HepG2 (cell line): Measurements from ENCODE around the gene FOLR1. TPM values are rescaled to one million over a fixed set of nuclear protein-coding genes. Genes with fewer than 3 reads are reported as not detected.

Experiments
- ATAC-seq: fragments of 200-7000 bp; cut with Tn5 transposase; 3 replicates; pipeline ENCODE4 v1.9.1; 2020; ENCODE audit warnings: mild to moderate bottlenecking, moderate library complexity
- BruUV-seq: library from RNA; stranded (reverse); fragments of 400-500 nt; replicated peaks from 2 replicates; lab custom pipeline; 2021; lab: Mats Ljungman, UMichigan
- CTCF ChIA-PET: fragments of 300-600 bp; formaldehyde crosslinking; extraction: SDS; loops from one replicate; lab custom pipeline; 2021; ENCODE audit warnings: low total read pairs, inconsistent platforms, low intra/inter-chr PET ratio; lab: Yijun Ruan, JAX
- POLR2A ChIA-PET: fragments of 350-600 bp; sonication (Branson Sonifier 250); formaldehyde crosslinking; loops from one replicate; lab custom pipeline; 2020; ENCODE audit warnings: antibody characterized with exemption, inconsistent platforms; lab: Yijun Ruan, JAX
- DNase-seq: peaks from one replicate; pipeline ENCODE4 v3.0.0-alpha.2; 2015; ENCODE audit warnings: low spot score
- FAIRE-seq: peaks from 3 replicates; lab custom pipeline; 2011; peaks lifted over from hg19 to GRCh38; lab: Jason Lieb, UNC
- H2AFZ ChIP-seq: one replicate; pipeline ENCODE4 v1.6.1; 2011; ENCODE audit warnings: low read length, inconsistent platforms
- H3K27ac ChIP-seq: fragments of 300-600 bp; 3 replicates; pipeline ENCODE4 v1.8.0; 2011; ENCODE audit warnings: mixed run types, mild to moderate bottlenecking, mixed read lengths, low read length, inconsistent platforms; ENCODE audit not compliant: insufficient read depth; ENCODE audit errors: extremely low read length
- H3K27me3 ChIP-seq, 2 experiments: fragments of 200-600 bp in 1 of 2; 2 replicates in 1 of 2; 3 replicates in 1 of 2; pipeline versions ENCODE4 v1.6.0 to v1.8.0; 2011; ENCODE audit warnings: low read length in 2 of 2, mild to moderate bottlenecking in 2 of 2, moderate library complexity in 2 of 2, inconsistent platforms in 1 of 2; ENCODE audit not compliant: insufficient read depth in 2 of 2, control insufficient read depth in 1 of 2
- H3K36me3 ChIP-seq, 2 experiments: fragments of 200-600 bp in 1 of 2; replicated peaks in 1 of 2; 2 replicates in 1 of 2; 3 replicates in 1 of 2; pipeline versions ENCODE4 v1.5.1 to v1.8.0; 2011; ENCODE audit warnings: low read length in 2 of 2, inconsistent platforms in 1 of 2; ENCODE audit not compliant: insufficient read depth in 2 of 2, control insufficient read depth in 1 of 2
- H3K4me1 ChIP-seq: 2 replicates; pipeline ENCODE4 v1.5.1; 2012; ENCODE audit warnings: low read length, inconsistent platforms; ENCODE audit not compliant: insufficient read depth
- H3K4me2 ChIP-seq: 2 replicates; pipeline ENCODE4 v1.6.0; 2011; ENCODE audit warnings: low read depth, low read length, inconsistent platforms
- H3K4me3 ChIP-seq, 3 experiments: fragments of 200-600 bp in 1 of 3; sonication (generic), shearing (Covaris generic) in 1 of 3; replicated peaks in 1 of 3; 2 replicates each; pipeline ENCODE4 v1.5.1; 2011 to 2016; ENCODE audit warnings: low read length in 3 of 3, inconsistent platforms in 2 of 3, low read depth in 2 of 3, mild to moderate bottlenecking in 2 of 3, control low read depth in 1 of 3, mixed read lengths in 1 of 3; ENCODE audit not compliant: insufficient read depth in 1 of 3
- H3K79me2 ChIP-seq: one replicate; pipeline ENCODE4 v1.6.1; 2011; ENCODE audit warnings: low read length, inconsistent platforms; ENCODE audit not compliant: insufficient read depth
- H3K9ac ChIP-seq: 2 replicates; pipeline ENCODE4 v1.6.0; 2011; ENCODE audit warnings: mild to moderate bottlenecking, low read depth, low read length, inconsistent platforms; ENCODE audit not compliant: insufficient read depth
- H3K9me3 ChIP-seq: 2 replicates; pipeline ENCODE4 v1.5.1; 2012; ENCODE audit warnings: mild to moderate bottlenecking, low read length
- H4K20me1 ChIP-seq: 2 replicates; pipeline ENCODE4 v1.6.0; 2011; ENCODE audit warnings: inconsistent platforms, mild to moderate bottlenecking, low read length, moderate library complexity; ENCODE audit not compliant: insufficient read depth
- AHR ChIP-seq: IDR thresholded peaks from 2 replicates; pipeline ENCODE4 v1.6.1; 2018; ENCODE audit warnings: missing genetic modification reagents, missing compliant biosample characterization
- ARHGAP35 ChIP-seq: sonication (generic); formaldehyde crosslinking; IDR thresholded peaks from 2 replicates; pipeline ENCODE4 v1.9.0; 2022; ENCODE audit warnings: mild to moderate bottlenecking, inconsistent platforms, moderate library complexity, missing genetic modification reagents, borderline replicate concordance
- HDAC1 ChIP-seq: sonication (generic); formaldehyde crosslinking; IDR thresholded peaks from 2 replicates; pipeline ENCODE4 v1.5.1; 2020; ENCODE audit warnings: mild to moderate bottlenecking, missing genetic modification reagents
- MATR3 ChIP-seq: sonication (generic); formaldehyde crosslinking; IDR thresholded peaks from 2 replicates; pipeline ENCODE4 v1.4.0; 2020; ENCODE audit warnings: missing genetic modification reagents
- POLR2A ChIP-seq, 2 experiments: IDR thresholded peaks; 2 replicates each; pipeline ENCODE4 v1.6.1; 2011; ENCODE audit warnings: low read depth in 2 of 2, low read length in 2 of 2, mild to moderate bottlenecking in 1 of 2, moderate library complexity in 1 of 2; ENCODE audit not compliant: insufficient read depth in 1 of 2
- RELA ChIP-seq: sonication (generic); formaldehyde crosslinking; IDR thresholded peaks from 2 replicates; pipeline ENCODE4 v1.4.0; 2020; ENCODE audit warnings: missing genetic modification reagents
- SIX1 ChIP-seq: sonication (generic); formaldehyde crosslinking; IDR thresholded peaks from 2 replicates; pipeline ENCODE4 v1.4.0; 2020; ENCODE audit warnings: missing genetic modification reagents, borderline replicate concordance
- TEAD3 ChIP-seq: optimal IDR thresholded peaks from 2 replicates; pipeline ENCODE3; 2016; ENCODE audit warnings: borderline replicate concordance
- TOPORS ChIP-seq: sonication (generic); formaldehyde crosslinking; IDR thresholded peaks from 2 replicates; pipeline ENCODE4 v1.8.0; 2023; ENCODE audit warnings: mild to moderate bottlenecking, missing genetic modification reagents
- ZBTB1 ChIP-seq: sonication (generic); formaldehyde crosslinking; IDR thresholded peaks from 2 replicates; pipeline ENCODE4 v1.4.0; 2020; ENCODE audit warnings: missing genetic modification reagents, borderline replicate concordance
- ZC3H4 ChIP-seq: sonication (generic); formaldehyde crosslinking; IDR thresholded peaks from 2 replicates; pipeline ENCODE4 v1.4.0; 2020; ENCODE audit warnings: missing genetic modification reagents, borderline replicate concordance
- ZNF138 ChIP-seq: sonication (generic); formaldehyde crosslinking; IDR thresholded peaks from 2 replicates; pipeline ENCODE4 v1.5.0; 2020; ENCODE audit warnings: mild to moderate bottlenecking, low read depth, missing genetic modification reagents
- ZNF282 ChIP-seq: fragments of 450-650 bp; IDR thresholded peaks from 2 replicates; pipeline ENCODE4 v1.6.1; 2018; ENCODE audit not compliant: partially characterized antibody
- WGBS: methylation state at CpG from one replicate; pipeline ENCODE4 v1.1.6; 2017; ENCODE audit warnings: low lambda C conversion rate; 5-methylcytosine and 5-hydroxymethylcytosine counted together
- in situ Hi-C: cut with HindIII; loops from 2 replicates; pipeline ENCODE4 v1.10.0; 2017; ENCODE audit warnings: low pct_unique_long_range_greater_than_20kb; ENCODE audit not compliant: extremely low pct_ligation_motif_present
- intact Hi-C: fragments of 100-400 bp; cut with micrococcal nuclease; formaldehyde crosslinking; loops from one replicate; pipeline ENCODE4 v1.10.0; 2022; ENCODE audit not compliant: unreplicated experiment
- polyA plus RNA-seq, 8 experiments: library from polyadenylated mRNA; depleted of rRNA in 3 of 8; stranded (reverse) in 7 of 8; unstranded in 1 of 8; fragments of >200 nt; fragmentation: Illumina TruSeq in 4 of 8; extraction: Trizol in 4 of 8; gene quantifications; 2 replicates each; pipeline versions ENCODE4 v1.2.1 to v1.2.3, GENCODE V29; 2011 to 2016; ENCODE audit warnings: low read depth in 4 of 8, missing spikeins in 1 of 8, mixed read lengths in 1 of 8; ENCODE audit not compliant: insufficient read depth in 1 of 8
- total RNA-seq, 5 experiments: library from RNA; depleted of rRNA; stranded (reverse); fragments of >200 nt; fragmentation: Illumina TruSeq; extraction: Trizol; gene quantifications; 2 replicates each; pipeline ENCODE4 v1.2.3, GENCODE V29; 2016; ENCODE audit warnings: low read depth in 1 of 5
- TF ChIP-seq, protein P1 (sequence below): sonication (generic); formaldehyde crosslinking; IDR thresholded peaks from 2 replicates; pipeline ENCODE4 v1.5.0; 2020; ENCODE audit warnings: missing genetic modification reagents
- TF ChIP-seq, protein P2 (sequence below): sonication (generic); formaldehyde crosslinking; IDR thresholded peaks from 2 replicates; pipeline ENCODE4 v1.4.0; 2020; ENCODE audit warnings: low read depth, mild to moderate bottlenecking, missing genetic modification reagents

The FOLR1 gene
- total and polyA plus RNA-seq, 2 of the 13 experiments (the other 11 are each of a cell fraction or from before 2014, with no cell fraction given) = 0.20 TPM; not detected in 1

DNA sequence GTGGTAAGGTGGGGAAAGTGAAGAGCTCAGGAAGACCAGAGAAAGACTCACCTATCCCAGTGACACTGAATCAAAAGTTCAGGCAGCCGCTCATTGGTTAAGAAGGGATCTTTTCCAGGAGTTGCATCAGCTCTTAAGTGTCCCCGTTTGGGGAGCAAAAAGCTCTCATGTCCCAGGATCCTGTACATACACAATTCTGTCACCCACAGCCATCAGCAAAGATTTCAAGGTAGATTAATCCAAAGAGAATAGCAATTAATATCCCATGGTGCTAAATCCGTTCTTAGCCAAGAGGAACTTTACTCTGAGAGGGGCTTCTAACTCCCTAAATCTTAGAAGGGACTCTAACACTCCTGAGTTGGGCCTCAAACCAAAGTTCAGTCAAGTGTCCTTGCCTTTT lies 37.1 kb upstream of the FOLR1 start:
- Histone ChIP-seq H3K9me3 (no peaks in the 10 kb centered on the region), H3K79me2 (no peaks in the 10 kb centered on the region), H3K27ac (no peak overlapping the region), H4K20me1 (no peaks in the 10 kb centered on the region), H3K27me3 (no peaks in the 10 kb centered on the region), H3K9ac (no peak overlapping the region), H3K4me1 (no peaks in the 10 kb centered on the region), H3K36me3 (no peaks in the 10 kb centered on the region), H3K4me3 (no peak overlapping the region), H2AFZ (no peak overlapping the region), H3K4me2 (no peak overlapping the region)
- in situ Hi-C loops = no loop called here
- DNase-seq (no peak), FAIRE-seq (no peak), ATAC-seq (no peak)
- ChIA-PET CTCF (no interaction called here), POLR2A (no interaction called here)
- intact Hi-C loops = no loop called here
- no peak for TF ChIP-seq ZNF138
- no peak for TF ChIP-seq ARHGAP35 (CRISPR knock-in tag)
- no peak for TF ChIP-seq TOPORS
- TF ChIP-seq ZNF282 = no peak
- 36% methylated on average over 3 of the region's 3 CpGs for WGBS
- BruUV-seq = no TSS peak

DNA sequence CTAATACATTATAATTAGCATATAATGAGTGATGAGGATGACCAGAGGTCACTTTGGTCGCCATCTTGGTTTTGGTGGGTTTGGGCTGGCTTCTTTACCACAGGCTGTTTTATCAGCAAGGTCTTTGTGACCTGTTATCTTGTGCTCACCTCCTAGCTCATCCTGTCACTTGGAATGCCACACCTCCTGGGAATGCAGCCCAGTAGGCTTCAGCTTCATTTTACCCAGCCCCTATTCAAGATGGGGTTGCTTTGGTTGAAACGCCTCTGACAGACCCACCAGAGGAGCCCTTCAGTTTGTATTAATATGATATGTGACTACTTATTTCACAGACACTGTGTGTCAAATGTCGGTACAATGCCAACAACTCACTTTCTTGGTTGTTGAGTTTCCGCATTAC lies 36.2 kb upstream of the FOLR1 start:
- DNase-seq (no peak), ATAC-seq (no peak), FAIRE-seq (no peak)
- no peak overlapping the region for H3K4me2 ChIP-seq
- POLR2A ChIA-PET = no interaction called here
- CTCF ChIA-PET = no interaction called here
- H3K27ac ChIP-seq = no peak overlapping the region
- no peaks in the 10 kb centered on the region for H3K36me3 ChIP-seq
- no peaks in the 10 kb centered on the region for H3K4me1 ChIP-seq
- H3K79me2 ChIP-seq = no peaks in the 10 kb centered on the region
- no peaks in the 10 kb centered on the region for H3K9me3 ChIP-seq
- WGBS = 42% methylated on average over 4 of the region's 4 CpGs
- H3K4me3 ChIP-seq = no peak overlapping the region
- H4K20me1 ChIP-seq = no peaks in the 10 kb centered on the region
- no peaks in the 10 kb centered on the region for H3K27me3 ChIP-seq
- in situ Hi-C loops = no loop called here
- TF ChIP-seq, protein P1, sequence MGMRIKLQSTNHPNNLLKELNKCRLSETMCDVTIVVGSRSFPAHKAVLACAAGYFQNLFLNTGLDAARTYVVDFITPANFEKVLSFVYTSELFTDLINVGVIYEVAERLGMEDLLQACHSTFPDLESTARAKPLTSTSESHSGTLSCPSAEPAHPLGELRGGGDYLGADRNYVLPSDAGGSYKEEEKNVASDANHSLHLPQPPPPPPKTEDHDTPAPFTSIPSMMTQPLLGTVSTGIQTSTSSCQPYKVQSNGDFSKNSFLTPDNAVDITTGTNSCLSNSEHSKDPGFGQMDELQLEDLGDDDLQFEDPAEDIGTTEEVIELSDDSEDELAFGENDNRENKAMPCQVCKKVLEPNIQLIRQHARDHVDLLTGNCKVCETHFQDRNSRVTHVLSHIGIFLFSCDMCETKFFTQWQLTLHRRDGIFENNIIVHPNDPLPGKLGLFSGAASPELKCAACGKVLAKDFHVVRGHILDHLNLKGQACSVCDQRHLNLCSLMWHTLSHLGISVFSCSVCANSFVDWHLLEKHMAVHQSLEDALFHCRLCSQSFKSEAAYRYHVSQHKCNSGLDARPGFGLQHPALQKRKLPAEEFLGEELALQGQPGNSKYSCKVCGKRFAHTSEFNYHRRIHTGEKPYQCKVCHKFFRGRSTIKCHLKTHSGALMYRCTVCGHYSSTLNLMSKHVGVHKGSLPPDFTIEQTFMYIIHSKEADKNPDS (CRISPR knock-in tag) = no peak
- TF ChIP-seq HDAC1 (CRISPR knock-in tag) (no peak), TEAD3 (CRISPR knock-in tag) (no peak), ZC3H4 (CRISPR knock-in tag) (no peak), POLR2A (IDR thresholded peaks at IDR 0.05; ENCODE audit: insufficient read depth in 1 of 2, low read depth in 2 of 2, low read length in 2 of 2) (no peak), RELA (CRISPR knock-in tag) (no peak), AHR (CRISPR knock-in tag) (no peak), ZBTB1 (CRISPR knock-in tag) (no peak), MATR3 (CRISPR knock-in tag) (no peak), SIX1 (CRISPR knock-in tag) (no peak)
- TF ChIP-seq, protein P2, sequence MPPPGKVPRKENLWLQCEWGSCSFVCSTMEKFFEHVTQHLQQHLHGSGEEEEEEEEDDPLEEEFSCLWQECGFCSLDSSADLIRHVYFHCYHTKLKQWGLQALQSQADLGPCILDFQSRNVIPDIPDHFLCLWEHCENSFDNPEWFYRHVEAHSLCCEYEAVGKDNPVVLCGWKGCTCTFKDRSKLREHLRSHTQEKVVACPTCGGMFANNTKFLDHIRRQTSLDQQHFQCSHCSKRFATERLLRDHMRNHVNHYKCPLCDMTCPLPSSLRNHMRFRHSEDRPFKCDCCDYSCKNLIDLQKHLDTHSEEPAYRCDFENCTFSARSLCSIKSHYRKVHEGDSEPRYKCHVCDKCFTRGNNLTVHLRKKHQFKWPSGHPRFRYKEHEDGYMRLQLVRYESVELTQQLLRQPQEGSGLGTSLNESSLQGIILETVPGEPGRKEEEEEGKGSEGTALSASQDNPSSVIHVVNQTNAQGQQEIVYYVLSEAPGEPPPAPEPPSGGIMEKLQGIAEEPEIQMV (CRISPR knock-in tag) = no peak
- intact Hi-C loops = no loop called here
- no peak overlapping the region for H3K9ac ChIP-seq
- no TSS peak for BruUV-seq
- no peak overlapping the region for H2AFZ ChIP-seq
